Lower lobe of right lung (tissue), 2 donors: ENCODE measurements around the gene OR2C3. TPM values are rescaled to one million over a fixed set of nuclear protein-coding genes. Genes with fewer than 3 reads are reported as not detected.
"Not testable (repeated sequence)": the region's sequence is repeated elsewhere in the genome, so short reads cannot be mapped to it uniquely, and the experiment has no call there.

ENCODE experiments used
- ATAC-seq, 2 donors: fragments of 200-7000 bp; cut with Tn5 transposase; one replicate each; pipeline ENCODE4 v1.9.1; 2020 to 2022; ENCODE audit warnings: mild to moderate bottlenecking in 2 of 2, moderate library complexity in 2 of 2
- DNase-seq: peaks from one replicate; pipeline ENCODE4 v3.0.0-alpha.2; 2020
- H3K27ac ChIP-seq: fragments of 200-600 bp; one replicate; pipeline ENCODE4 v1.8.0; 2022
- H3K27me3 ChIP-seq: fragments of 200-600 bp; one replicate; pipeline ENCODE4 v1.8.0; 2022; ENCODE audit warnings: low read depth
- H3K36me3 ChIP-seq: fragments of 200-600 bp; one replicate; pipeline ENCODE4 v1.8.0; 2022; ENCODE audit warnings: mild to moderate bottlenecking
- H3K4me1 ChIP-seq: fragments of 200-600 bp; one replicate; pipeline ENCODE4 v1.8.0; 2022
- H3K4me3 ChIP-seq: fragments of 200-600 bp; one replicate; pipeline ENCODE4 v1.8.0; 2022; ENCODE audit warnings: mild to moderate bottlenecking
- H3K9me3 ChIP-seq: fragments of 200-600 bp; one replicate; pipeline ENCODE4 v1.8.0; 2022
- intact Hi-C: fragments of 100-400 bp; cut with DNase I; formaldehyde crosslinking; loops from one replicate; pipeline ENCODE4 v1.11.0; 2022
- total RNA-seq: library from RNA; stranded (reverse); fragmentation: NEBNext Ultra II Directional; extraction: Animal tissue kit (Norgen Biotek cat#: 25700); gene quantifications from one replicate; pipeline ENCODE4 v1.2.1, GENCODE V29; 2021
- TF ChIP-seq, protein P1 (sequence below): fragments of 200-600 bp; IDR thresholded peaks from one replicate; pipeline ENCODE4 v1.8.0; 2022; ENCODE audit warnings: antibody characterized with exemption, mild to moderate bottlenecking
- donor health status: DM: no; HTN: yes; CAD: no; lungs with severe emphysema.

The OR2C3 gene
- total RNA-seq, 1 donor from 2014 or later: 0.06 TPM

- peak in 1 of 2 donors; percentile 64 for ATAC-seq
- no peaks in the 10 kb centered on the region for H3K4me1 ChIP-seq
- no peaks in the 10 kb centered on the region for H3K9me3 ChIP-seq
- H3K4me3 ChIP-seq: no peak overlapping the region
- H3K27me3 ChIP-seq: peaks cover 4% of the 10 kb centered on the region
- TF ChIP-seq, protein P1, sequence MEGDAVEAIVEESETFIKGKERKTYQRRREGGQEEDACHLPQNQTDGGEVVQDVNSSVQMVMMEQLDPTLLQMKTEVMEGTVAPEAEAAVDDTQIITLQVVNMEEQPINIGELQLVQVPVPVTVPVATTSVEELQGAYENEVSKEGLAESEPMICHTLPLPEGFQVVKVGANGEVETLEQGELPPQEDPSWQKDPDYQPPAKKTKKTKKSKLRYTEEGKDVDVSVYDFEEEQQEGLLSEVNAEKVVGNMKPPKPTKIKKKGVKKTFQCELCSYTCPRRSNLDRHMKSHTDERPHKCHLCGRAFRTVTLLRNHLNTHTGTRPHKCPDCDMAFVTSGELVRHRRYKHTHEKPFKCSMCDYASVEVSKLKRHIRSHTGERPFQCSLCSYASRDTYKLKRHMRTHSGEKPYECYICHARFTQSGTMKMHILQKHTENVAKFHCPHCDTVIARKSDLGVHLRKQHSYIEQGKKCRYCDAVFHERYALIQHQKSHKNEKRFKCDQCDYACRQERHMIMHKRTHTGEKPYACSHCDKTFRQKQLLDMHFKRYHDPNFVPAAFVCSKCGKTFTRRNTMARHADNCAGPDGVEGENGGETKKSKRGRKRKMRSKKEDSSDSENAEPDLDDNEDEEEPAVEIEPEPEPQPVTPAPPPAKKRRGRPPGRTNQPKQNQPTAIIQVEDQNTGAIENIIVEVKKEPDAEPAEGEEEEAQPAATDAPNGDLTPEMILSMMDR: no peak
- no peak overlapping the region for H3K27ac ChIP-seq
- H3K36me3 ChIP-seq: no peaks in the 10 kb centered on the region
- DNase-seq: no peak
- intact Hi-C loops: no loop called here
Measured at GRCh38 chr1:247494767-247495166, 41.5 kb downstream of the OR2C3 start.

DNA sequence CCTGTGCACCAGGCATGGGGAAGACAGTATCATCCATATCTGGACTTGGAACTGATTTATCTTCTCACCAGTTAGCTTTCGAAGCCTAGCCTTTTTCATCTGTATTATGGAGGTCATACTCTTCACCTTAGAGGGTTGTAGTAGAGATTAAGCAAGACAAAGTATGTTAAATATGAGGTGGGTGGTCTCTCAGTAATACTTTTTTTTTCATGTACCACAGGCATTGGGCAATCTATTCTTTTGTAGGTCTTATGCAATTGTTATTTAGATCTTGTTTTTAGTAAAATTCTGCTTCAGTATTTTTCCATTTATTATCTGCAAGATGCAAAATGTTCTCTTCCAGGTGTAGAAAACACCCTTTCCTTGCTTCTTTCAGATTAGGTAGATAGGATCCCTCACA is 43.1 kb downstream of the OR2C3 start:
- ATAC-seq: no peak
- TF ChIP-seq, protein P1: no peak
- intact Hi-C loops: no loop called here

GRCh38 chr1:247491328-247491727 is 44.9 kb downstream of the OR2C3 start:
- TF ChIP-seq, protein P1: no peak
- no peaks in the 10 kb centered on the region for H3K4me1 ChIP-seq
- H3K27me3 ChIP-seq: peaks cover 4% of the 10 kb centered on the region
- DNase-seq: no peak
- ATAC-seq: peak in 1 of 2 donors; percentile 14
- H3K36me3 ChIP-seq: no peaks in the 10 kb centered on the region
- H3K27ac ChIP-seq: no peak overlapping the region
- intact Hi-C loops: no loop called here
- H3K4me3 ChIP-seq: no peak overlapping the region
- no peaks in the 10 kb centered on the region for H3K9me3 ChIP-seq

More for the DNA sequence above, 43.1 kb downstream of the OR2C3 start:
- Histone ChIP-seq H3K4me1 (no peaks in the 10 kb centered on the region), H3K36me3 (no peaks in the 10 kb centered on the region), H3K27me3 (peaks cover 4% of the 10 kb centered on the region), H3K27ac (no peak overlapping the region), H3K4me3 (no peak overlapping the region), H3K9me3 (no peaks in the 10 kb centered on the region)
- DNase-seq: no peak

DNA sequence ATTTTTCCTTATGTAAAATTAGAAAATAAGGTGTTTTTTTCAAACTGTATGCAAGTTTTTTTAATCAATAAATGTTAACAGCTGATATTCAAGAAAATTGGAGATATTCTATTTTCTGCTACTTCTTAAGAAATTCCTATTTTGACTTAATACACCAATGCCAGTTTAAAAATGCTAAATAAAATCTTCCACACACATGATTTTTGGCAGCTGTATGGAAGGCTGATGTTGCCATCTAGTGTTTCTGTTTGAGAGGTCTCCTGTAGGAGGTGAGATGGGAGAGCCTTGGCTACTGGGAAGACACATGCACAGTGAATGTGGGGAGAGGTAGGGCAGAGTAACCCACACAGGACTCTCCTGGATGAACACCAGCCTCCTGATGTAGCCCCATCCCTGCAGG is 49.2 kb downstream of the OR2C3 start:
- Histone ChIP-seq H3K4me3 (no peak overlapping the region), H3K27me3 (peaks cover 4% of the 10 kb centered on the region), H3K4me1 (no peaks in the 10 kb centered on the region), H3K9me3 (no peaks in the 10 kb centered on the region), H3K36me3 (no peaks in the 10 kb centered on the region), H3K27ac (no peak overlapping the region)
- intact Hi-C loops: no loop called here
- no peak for DNase-seq
- TF ChIP-seq, protein P1: peak; percentile 49
- ATAC-seq: peak; percentile 59 to 70

DNA sequence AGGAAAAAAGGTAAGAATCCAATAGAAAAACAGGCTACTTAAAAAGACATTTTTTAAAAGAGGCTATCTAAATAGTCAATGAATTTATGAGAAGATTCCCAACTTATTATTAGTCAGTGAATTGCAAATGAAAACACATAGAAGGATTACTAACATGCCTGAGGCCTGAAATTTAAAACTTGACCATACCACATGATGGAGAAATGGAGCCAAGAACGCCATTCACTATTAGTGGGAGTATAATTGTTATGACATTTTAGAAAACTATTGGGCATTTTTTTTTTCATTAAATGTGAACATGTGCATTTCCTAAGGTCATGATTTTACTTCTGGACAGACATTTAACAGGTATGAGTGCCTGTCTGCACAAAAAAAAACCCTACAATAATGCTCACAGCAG is 53.5 kb downstream of the OR2C3 start:
- DNase-seq (no peak), ATAC-seq (no peak)
- TF ChIP-seq, protein P1: no peak
- Histone ChIP-seq H3K4me1 (no peaks in the 10 kb centered on the region), H3K27me3 (no peaks in the 10 kb centered on the region), H3K4me3 (no peak overlapping the region), H3K9me3 (no peaks in the 10 kb centered on the region), H3K36me3 (no peaks in the 10 kb centered on the region), H3K27ac (no peak overlapping the region)
- intact Hi-C loops: no loop called here

GRCh38 chr1:247476328-247477058 is 59.7 kb downstream of the OR2C3 start:
- not testable (repeated sequence) for ATAC-seq

More at GRCh38 chr1:247476328-247477058, 59.7 kb downstream of the OR2C3 start:
- intact Hi-C loops, H3K4me1 ChIP-seq, DNase-seq, H3K9me3 ChIP-seq, H3K27ac ChIP-seq, H3K27me3 ChIP-seq, H3K4me3 ChIP-seq, H3K36me3 ChIP-seq: not testable (repeated sequence)
